GM18498 (cell line): ENCODE data around the gene MUC5B.

Source experiments
- ATAC-seq: cut with Tn5 transposase; IDR thresholded peaks from one replicate; pipeline ENCODE4 v1.9.1; 2021; ENCODE audit warnings: mild to moderate bottlenecking, moderate library complexity; ENCODE audit not compliant: unreplicated experiment

MUC5B gene

DNA sequence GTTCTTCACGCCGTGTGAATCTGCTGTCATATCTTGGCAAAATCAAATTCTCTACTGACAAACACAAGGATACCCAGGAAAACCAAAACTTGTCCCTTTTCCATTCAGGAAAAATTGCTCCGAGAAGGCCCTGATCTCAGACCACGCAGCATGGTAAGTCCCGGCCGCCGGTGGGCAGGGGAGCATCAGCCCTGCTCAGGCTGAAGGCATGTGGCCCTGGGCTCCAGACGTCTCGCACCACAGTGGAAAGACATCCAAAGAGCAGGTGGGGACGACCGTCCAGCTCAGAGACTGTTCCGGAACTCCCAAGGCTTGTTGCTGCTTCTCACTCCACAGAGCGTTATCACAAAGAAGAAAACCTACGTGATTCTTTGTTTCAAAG, 56.8 kb downstream of the MUC5B start:
- ATAC-seq: no peak

DNA sequence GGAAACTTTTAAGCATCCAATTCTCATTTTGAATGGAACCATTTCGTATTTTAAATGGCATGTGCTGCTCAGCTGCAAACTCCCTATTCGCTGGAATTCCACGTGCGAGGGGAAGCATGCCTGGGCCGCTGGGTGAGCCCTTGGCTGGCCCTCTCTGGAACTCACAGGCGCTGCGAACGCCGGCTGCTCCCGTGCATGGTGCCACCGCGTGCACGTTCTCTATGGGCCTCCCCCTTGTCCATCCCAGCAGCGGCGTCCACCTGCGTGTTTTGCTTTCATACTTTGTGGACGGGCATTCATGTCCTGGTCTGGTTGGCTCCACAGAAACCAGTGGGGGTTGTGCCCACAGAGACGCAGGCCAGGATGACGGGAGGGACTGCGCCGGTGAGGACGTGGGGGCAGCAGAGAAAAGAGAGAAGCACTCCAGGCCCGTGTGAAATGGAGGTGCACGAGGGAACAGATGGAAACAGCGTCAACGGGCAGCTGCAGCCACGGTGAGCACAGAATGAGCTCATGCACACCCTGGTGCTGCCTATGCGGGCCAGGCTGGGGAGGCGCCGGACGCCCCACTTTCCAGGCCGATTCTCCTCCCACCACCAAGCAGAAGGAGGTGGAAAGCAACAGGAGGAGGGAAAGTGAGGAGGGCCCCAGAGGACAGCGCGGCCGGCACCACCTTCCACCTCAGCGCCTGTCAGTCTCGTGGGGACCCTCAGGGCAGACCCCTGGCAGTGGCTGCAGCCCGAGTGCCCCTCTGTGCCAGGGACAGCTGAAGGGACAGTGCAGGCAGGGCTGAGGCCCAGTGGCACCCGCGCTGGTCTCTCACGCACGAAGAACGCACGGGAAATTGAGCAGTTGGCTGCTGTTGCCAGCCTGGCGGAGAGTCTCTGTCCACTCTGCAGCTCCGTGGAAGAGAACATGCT, 57.5 kb downstream of the MUC5B start:
- ATAC-seq: no peak

DNA sequence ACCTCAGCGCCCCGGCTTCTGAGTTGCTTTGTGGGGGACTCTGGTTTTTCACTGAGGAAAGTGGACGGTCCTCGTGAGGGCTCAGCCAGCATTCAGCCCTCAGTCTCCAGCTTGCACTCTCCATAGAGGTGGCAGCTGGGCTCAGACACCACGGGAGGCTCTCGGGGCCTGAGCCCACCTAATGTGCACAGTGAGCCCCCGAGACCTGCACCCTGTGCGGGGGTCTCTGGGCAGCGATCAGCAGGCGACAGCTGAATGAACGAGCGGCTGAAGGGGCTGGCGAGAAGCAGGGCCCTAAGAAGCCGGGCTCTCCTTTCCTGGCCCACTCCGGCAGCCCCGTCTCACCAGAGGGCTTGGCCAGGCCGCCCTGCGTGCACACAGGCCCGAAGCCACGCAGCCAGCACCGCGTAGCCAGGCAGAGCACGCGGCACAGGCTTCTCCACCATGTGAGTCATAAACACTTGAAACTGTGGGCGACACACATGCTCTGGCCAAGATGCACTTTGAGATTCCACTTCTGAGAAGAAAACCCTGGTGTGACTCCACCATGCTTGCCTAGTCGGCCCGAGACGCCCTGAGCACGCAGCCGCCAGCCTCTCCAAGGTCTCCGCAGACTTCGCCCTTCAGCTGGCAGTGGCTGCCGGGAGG, 58.6 kb downstream of the MUC5B start:
- no peak for ATAC-seq

DNA sequence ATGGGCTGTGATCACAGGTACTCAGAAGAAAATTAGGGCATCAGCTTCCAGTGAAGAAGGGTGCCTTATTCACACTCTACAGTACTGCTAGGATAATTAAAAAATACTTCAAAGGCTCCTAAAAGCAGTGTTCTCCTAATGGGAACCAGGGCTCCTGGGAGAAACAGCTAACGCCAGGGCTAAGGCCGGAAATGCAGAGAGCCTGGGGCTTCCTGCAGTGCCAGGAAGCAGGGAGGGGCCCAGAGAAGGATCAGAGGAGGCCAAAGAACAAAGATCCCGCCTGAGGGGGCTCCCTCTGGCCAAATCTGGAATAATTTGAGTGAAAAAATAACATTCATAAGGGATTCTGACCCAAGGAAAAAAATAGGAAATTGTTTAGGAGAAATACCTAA, 59.1 kb downstream of the MUC5B start:
- no peak for ATAC-seq

DNA sequence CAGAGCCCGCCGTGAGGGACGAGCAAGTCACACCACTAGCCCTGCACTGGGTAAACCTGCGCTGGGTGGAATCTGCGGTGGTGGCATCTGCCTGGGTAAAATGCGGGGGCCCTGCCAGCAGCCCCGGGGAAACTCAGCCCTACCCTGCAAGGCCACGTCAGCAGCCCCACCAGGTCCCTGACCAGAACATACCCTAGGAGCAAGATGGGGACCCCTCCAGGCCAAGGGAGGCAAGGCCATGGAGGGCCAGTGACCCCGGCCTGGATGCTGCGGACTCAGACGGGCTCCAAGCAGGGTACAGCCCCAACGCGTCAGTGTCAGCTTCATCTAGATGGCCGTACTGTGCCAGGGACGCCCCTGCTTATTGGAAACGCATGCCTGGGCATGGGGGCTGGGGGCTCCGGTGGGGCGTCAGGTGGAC, 60.2 kb downstream of the MUC5B start:
- no peak for ATAC-seq

DNA sequence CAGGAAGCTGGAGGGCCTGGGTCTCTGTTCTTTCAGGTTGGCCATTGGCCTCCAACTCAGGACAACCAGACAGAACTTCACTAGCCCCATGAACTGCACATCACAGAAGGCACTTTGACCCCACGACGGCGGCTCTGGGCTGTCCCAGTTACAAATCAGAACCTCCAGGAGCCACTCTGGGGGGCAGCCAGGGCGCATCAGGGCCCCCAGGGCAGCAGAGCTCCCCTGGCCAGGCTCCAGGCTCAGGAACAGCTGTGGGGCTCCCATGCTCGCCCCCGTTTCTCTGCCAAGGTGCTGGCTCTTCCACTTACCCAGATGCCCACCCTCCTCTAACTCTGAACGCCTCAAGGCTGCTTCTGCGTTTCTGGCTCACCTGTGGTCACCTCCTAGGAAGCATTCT, 61.0 kb downstream of the MUC5B start:
- no peak for ATAC-seq

DNA sequence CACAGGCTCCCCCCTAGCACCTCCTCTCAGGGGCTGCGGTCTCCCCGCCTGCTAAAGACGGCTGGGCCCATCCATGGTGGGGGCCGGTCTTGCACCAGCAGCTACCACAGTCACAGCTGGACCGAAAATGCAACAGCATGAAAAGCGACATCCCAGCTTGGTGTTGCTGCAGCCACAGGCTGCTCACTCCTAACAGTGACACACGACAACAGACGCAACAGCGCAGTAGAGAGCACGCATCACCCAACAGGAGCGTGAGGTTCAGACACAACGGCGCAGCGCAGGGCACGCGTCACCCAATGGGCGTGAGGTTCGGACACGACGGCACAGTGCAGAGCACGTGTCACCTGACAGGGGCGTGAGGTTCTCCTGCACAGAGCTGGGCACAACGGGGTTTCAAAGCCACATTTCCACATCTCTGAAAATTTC, 62.5 kb downstream of the MUC5B start:
- no peak for ATAC-seq

DNA sequence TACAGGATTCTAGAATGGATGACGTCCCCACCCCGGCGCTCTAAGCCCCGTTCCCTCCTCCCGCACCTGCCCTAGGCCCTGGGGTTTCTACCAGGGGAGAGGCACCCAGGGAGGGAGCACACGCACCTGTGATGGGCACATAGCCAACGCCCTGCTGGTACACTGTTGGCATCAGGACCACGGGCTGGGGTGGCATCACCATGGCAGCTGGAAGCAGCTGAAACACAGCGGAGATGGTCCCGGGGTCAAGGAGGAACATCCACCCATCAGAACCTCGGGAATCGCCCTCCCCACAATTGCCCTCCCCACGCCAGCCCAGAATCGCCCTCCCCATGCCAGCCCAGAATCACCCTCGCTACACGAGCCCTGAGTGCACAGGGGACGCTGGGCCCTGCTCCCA, 63.0 kb downstream of the MUC5B start:
- no peak for ATAC-seq

DNA sequence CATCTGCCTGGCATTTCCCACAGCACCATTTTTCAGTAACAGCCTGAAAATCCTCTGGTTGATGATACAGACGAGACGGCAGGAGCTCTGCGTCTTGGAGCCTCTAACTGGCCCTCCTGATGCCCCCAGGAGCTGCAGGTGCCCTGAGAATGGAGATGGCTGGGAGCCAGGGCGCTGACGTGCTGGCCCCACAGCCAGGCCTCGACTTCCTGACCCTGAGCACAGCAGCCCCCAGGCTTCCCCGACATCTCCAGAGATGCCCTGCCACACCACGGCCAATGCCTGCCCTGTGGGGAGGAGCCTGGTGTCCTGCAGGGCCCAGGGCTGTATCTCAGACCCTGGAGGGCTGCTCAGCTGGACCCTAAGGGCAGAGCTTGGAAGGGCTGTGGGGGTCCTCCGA, 65.1 kb downstream of the MUC5B start:
- ATAC-seq: no peak

DNA sequence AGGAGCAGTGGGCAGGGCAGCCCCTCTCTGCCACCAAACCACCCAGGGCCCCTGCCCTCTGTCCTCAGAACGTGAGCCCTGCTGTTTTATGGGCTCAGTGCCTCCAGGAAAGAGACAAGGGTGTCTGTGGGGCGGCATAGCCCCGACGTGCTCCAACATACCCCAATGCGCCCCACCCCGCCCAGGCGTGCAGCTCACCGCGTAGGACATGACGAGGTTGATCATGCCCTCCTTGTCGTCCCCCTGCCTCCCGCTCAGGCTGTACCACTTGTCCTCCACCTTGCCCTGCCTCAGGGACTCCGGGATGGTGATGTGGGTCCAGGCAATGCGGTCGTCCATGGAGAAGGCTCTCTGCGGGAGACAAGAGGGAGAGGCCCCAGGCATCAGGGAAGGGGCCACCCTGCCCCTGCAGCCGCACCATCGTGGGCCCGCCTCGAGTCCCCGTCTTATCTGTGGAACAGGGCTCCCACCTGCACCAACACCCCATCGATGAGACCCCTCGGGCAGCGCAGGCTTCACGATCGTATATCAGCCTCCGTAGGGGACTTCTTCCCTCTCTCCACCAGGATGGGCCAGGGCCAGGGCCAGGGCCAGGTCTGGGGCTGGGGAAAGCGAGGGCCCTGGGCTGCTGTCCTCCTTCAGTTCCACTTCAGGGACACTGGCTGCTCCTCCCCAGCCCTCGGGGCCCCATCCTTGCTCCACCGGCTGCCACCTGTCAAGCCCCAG, 65.7 kb downstream of the MUC5B start:
- no peak for ATAC-seq

DNA sequence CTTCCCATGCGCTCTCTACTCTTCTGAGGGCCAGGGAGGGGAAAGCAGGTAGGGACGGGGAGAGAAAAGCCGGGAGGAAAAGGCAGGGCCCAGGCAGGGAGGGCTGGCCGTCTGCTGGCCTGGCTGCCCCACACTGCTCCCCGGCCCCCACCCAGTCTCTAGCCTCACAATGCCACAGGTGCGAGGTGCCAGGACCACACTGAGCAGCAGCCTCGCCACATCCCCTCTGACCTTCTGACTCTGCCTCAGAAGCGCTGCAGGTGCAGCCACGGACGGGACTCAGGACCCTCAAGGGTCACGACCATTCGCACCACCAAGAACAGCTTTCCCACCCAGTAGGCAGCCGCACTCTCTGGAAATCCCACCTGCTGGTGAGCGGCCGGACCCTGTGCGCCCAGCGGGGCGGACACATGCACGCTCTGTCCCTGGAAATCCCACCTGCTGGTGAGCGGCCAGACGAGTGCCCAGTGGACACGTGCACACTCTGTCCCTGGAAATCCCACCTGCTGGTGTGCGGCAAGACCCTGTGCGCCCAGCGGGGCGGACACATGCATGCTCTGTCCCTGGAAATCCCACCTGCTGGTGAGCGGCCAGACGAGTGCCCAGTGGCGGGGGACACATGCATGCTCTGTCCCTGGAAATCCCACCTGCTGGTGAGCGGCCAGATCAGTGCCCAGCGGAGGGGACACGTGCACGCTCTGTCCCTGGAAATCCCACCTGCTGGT, 66.5 kb downstream of the MUC5B start:
- no peak for ATAC-seq

DNA sequence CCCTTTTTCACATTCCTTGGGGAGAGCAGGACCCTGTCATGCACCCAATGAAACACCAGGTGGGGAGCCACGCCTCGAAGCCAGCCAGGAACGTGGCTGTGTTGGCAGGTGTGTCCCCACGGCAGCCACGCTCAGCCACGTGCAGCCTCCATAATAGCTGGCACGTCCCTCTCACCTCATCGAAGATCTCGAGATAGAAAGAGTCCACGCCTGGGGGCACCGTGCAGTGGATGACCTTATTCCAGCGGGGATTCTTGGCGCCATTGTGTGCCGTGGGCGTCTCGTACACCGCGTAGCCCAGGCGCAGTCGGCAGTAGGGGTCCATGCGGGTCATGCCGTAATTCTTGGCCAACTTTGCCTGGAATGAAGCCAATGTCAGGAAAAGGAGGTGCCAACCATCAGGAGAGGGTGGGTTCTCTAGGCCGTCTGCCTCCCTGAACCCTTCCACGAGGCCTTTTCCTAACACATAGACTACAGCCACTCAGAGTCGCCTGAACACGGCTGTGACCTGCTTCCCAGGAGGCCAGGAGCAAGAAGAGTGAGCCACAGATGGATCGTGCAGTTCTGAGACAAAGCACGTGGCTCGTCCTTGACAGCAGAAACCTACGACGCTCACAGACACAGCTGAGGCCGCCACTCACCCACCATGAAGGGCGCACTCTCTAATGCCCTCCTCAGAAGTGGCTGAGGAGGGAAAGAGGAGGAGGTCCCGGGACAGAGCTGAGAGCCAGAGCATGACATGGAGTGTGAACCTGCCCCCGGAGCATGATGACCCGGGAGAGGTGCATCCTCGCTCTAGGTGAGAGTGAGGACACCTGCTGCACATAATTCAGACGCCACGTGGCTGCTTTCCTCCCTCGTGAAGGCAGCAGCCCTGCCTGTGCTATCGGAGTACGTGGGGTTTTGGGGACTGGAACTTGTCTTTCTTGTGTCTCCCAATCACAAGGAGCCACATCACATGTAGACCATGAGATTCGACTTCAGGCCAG, 67.5 kb downstream of the MUC5B start:
- no peak for ATAC-seq

DNA sequence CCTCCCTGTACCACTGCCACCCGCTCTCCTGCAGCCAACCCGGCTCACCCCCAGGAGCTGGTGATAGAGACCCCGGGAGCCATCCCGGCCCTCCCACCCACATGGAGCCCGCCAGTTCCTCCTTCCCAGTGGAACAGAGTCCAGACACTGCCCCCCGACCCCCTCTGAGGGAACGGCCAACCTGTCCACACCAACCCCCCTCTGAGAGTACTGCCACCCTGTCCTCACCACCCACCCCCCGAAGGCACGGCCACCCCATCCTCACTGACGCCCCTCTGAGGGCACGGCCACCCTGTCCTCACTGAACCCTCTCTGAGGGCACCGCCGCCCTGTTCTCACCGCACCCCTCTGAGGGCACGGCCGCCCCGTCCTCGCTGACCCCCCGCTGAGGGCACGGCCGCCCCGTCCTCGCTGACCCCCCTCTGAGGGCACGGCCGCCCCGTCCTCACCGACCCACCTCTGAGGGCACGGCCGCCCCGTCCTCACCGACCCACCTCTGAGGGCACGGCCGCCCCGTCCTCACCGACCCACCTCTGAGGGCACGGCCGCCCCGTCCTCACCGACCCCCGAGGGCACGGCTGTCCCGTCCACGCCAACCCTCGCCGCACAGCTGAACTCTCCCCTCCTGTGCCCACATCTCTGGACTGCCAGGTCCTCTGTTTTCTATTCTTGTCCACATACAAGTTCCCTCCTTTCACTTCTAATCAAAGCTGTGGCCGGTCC, 68.6 kb downstream of the MUC5B start:
- ATAC-seq: no peak

DNA sequence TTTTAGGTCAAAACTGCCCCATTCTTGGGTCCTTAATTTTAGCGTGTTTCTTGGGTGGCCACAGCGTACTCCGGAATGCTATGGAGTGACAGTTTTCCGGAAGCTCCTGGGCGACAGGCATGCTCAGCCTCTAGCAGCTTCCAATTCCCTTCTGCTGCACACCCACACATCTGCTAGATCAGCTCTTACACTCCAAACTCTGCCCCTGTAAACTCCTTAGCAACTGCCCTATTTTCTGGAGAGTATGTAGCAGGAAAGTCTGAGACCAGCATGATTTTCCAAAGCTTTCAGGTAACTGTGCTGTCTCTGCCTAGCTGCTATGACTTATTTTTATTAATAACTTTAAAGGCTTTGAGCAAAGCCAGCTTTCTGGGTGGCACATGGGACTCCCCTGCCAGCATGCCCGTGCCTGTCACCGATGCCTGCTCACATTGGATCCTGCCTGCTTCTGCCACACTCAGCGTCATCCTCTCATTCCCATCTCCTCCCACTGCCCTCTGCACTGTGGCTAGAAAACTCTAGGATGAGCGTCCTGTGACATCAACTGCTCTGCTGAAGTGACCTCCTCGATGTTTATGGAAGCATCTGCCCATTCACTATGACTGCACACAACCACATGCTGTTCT, 69.3 kb downstream of the MUC5B start:
- ATAC-seq: no peak

DNA sequence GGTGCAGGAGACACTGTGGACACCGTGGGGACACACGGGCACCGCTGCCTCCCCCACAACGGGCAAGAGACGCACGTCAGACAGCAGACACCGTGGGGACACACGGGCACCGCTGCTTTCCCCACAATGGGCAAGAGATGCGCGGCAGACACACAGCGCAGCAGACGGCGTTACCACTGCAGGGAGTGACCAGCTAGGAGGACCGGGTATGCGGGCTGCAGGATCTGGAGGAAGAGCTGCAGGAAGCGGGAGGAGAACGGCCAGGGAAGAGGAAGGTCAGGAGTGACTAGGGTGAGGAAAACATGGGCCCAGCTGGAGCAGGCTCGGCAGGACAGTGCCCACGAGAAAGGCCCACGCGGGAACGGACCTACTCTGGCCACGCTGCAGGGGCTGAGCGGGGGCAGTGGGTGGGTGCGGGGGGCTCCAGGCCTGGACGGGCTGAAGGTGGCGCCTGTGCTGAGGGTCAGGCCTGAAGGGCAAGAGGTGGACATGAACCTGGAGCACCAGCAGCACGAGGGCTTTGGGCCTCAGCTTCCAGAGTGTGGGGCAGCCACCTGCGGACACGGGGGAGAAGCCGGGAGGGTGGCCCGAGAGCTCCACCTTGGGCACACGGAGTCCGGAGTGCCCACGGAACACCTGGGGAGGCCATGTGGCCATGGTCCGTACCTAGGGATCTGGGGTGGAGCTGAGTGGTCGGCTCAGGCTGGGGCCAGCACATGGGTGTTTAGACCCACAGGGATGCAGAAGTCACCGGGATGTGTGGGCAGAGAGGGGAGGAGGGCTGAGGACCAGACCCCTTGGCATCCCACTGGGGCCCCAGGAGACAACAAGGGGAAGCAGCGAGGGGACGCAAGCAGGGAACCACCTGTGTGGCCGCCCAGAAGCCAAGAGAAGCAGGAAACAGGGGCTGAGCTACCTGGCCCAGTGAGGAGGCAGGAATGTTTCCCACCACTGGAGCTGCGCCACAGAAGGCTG, 70.1 kb downstream of the MUC5B start:
- ATAC-seq: no peak

DNA sequence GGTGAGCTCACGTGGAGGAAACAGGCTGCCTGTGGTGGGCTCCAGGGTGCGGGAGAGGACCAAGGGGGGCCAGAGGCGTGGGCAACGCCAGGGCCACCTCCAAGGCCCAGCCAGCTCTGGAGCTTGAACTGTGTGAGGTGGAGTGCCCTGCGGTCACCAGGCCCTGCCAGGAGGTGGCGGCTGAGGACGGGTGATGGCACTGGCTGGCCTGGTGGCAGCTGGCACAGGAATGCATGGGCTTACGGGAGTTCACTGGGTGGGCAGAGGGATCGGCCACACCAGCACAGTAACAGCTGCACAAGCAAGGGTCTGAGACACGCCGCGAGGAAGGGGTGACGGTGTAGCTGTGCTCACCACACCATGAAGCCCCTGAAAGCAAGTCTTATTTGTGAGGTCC, 70.8 kb downstream of the MUC5B start:
- ATAC-seq: no peak

DNA sequence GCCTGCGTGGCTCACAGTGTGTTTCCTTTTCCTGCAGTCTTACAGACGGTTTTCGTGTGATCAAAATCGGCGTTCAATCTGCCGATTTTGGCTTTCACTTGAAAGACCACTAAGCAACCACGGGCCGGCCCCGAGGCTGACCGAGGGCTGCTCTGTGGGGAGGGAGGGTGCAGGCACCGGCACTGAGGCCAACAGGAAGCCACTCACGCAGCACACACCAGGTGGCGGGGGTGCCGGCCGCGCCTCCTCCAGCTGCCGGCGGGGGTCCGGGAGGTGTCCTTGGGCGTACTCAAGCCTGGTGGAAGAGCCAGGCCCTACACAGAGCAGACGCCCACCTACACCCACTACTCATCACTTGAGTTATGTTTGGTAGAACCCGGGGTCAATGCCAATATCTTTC, 72.2 kb downstream of the MUC5B start:
- ATAC-seq: no peak

DNA sequence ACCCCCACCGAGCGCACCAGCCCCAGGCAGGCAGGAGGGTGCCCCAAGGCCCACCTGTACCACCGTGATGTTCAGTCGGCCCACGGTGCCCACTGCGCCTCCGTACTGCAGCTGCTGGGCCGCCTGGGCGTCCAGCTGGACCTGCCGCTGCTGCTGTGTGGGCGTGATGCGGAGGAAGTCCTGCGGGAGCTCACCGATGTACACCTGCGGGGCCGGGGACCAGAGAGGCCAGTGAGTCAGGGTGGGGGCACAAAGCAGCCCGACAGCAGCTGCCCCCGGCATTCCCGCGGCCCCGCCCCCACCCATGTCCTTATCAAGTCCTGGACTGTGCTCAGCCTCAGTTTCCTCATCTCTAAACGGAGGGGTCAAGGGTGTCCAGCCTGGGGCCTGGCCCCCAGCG, 72.7 kb downstream of the MUC5B start:
- no peak for ATAC-seq
